Coronary artery (tissue), 2 donors: ENCODE results near the gene DPP10.
"Not testable (repeated sequence)": the region's sequence is repeated elsewhere in the genome, so short reads cannot be mapped to it uniquely, and the experiment has no call there.

Experiments
- DNase-seq: peaks from one replicate; pipeline ENCODE4 v3.0.0-alpha.2; 2017; ENCODE audit warnings: low spot score
- H3K27ac ChIP-seq, 2 donors: fragments of 200-600 bp; sonication (generic); one replicate each; pipeline ENCODE4 v1.5.1; 2016 to 2019
- H3K4me3 ChIP-seq: fragments of 200-600 bp; sonication (generic); 2 replicates; pipeline ENCODE4 v1.5.1; 2016; ENCODE audit warnings: mild to moderate bottlenecking, moderate library complexity
- CTCF ChIP-seq: fragments of 200-600 bp; sonication (generic); IDR thresholded peaks from one replicate; pipeline ENCODE4 v1.5.1; 2019; ENCODE audit warnings: antibody characterized with exemption

Gene DPP10

GRCh38 chr2:114960389-114960788 lies 517.9 kb downstream of the DPP10 start:
- Histone ChIP-seq H3K27ac (no peak overlapping the region), H3K4me3 (no peak overlapping the region)
- DNase-seq: no peak
- TF ChIP-seq CTCF: no peak

- H3K27ac ChIP-seq: no peak overlapping the region
- no peak for DNase-seq
- TF ChIP-seq CTCF: no peak
- no peak overlapping the region for H3K4me3 ChIP-seq
These were observed 520.1 kb downstream of the DPP10 start for GRCh38 chr2:114962532-114962931.

GRCh38 chr2:114968748-114969400 lies 526.4 kb downstream of the DPP10 start:
- no peak for TF ChIP-seq CTCF
- Histone ChIP-seq H3K4me3 (no peak overlapping the region), H3K27ac (no peak overlapping the region)
- DNase-seq: no peak

GRCh38 chr2:115004321-115004720 lies 561.9 kb downstream of the DPP10 start:
- not testable (repeated sequence) for H3K27ac ChIP-seq, H3K4me3 ChIP-seq, DNase-seq

GRCh38 chr2:115011721-115012120 lies 569.3 kb downstream of the DPP10 start:
- H3K27ac ChIP-seq: no peak overlapping the region
- H3K4me3 ChIP-seq: no peak overlapping the region
- TF ChIP-seq CTCF: no peak
- DNase-seq: no peak

- not testable (repeated sequence) for H3K27ac ChIP-seq, H3K4me3 ChIP-seq, DNase-seq
These were observed 579.6 kb downstream of the DPP10 start for GRCh38 chr2:115022013-115022412.

- no peak for DNase-seq
- H3K27ac ChIP-seq: no peak overlapping the region
- no peak for TF ChIP-seq CTCF
- H3K4me3 ChIP-seq: no peak overlapping the region
These were observed 592.4 kb downstream of the DPP10 start for GRCh38 chr2:115034801-115035200.

GRCh38 chr2:115036818-115037217 lies 594.4 kb downstream of the DPP10 start:
- TF ChIP-seq CTCF: no peak
- Histone ChIP-seq H3K4me3 (no peak overlapping the region), H3K27ac (no peak overlapping the region)
- no peak for DNase-seq
